ENCODE measurements around the gene WNK1. TPM values are rescaled to one million over a fixed set of nuclear protein-coding genes. Genes with fewer than 3 reads are reported as not detected.
A peak's percentile ranks its signal among the peaks of the same experiment; 100 is the strongest.
"Not testable (repeated sequence)": the region's sequence is repeated elsewhere in the genome, so short reads cannot be mapped to it uniquely, and the experiment has no call there.

Gene WNK1
- polyA plus RNA-seq, 4 donors, result 12.7 to 48.4 (median 20.2) TPM

GRCh38 chr12:779745-780734 lies 27.7 kb downstream of the WNK1 start:
- Histone ChIP-seq H3K9me3 (ENCODE audit: control insufficient read depth in 2 of 2, insufficient read depth in 1 of 2, low read depth in 1 of 2, low read length in 1 of 2) (no peaks in the 10 kb centered on the region), H3K36me3 (ENCODE audit: control insufficient read depth in 3 of 3, insufficient read depth in 2 of 3, low read depth in 1 of 3, low read length in 3 of 3) (peaks cover 0 to 4% (median 2%) of the 10 kb centered on the region in 3 donors), H3K4me3 (ENCODE audit: low read depth in 1 of 3, low read length in 3 of 3) (no peak overlapping the region), H3K27me3 (ENCODE audit: control insufficient read depth in 3 of 3, insufficient read depth in 3 of 3, low read length in 3 of 3) (no peaks in the 10 kb centered on the region), H3K27ac (ENCODE audit: low read depth in 1 of 3, low read length in 2 of 3) (no peak overlapping the region), H3K4me1 (ENCODE audit: control insufficient read depth in 3 of 3, insufficient read depth in 2 of 3, low read depth in 1 of 3, low read length in 2 of 3) (peaks cover 0 to 4% (median 0%) of the 10 kb centered on the region in 3 donors)
- DNase-seq (no peak), FAIRE-seq (no peak)
- WGBS, 3 donors, result 35 to 61% (median 54%) methylated on average over 4 of the region's 4 CpGs

GRCh38 chr12:780750-781379 lies 28.5 kb downstream of the WNK1 start:
- 72 to 77% (median 75%) methylated on average over 2 of the region's 2 CpGs for WGBS, 3 donors
- H3K27me3 ChIP-seq (ENCODE audit: control insufficient read depth in 3 of 3, insufficient read depth in 3 of 3, low read length in 3 of 3), result no peaks in the 10 kb centered on the region

GRCh38 chr12:785706-786105 lies 33.3 kb downstream of the WNK1 start:
- FAIRE-seq, result no peak
- DNase-seq, result no peak
- no peak overlapping the region for H3K27ac ChIP-seq (ENCODE audit: low read depth in 1 of 3, low read length in 2 of 3)
- no peaks in the 10 kb centered on the region for H3K27me3 ChIP-seq (ENCODE audit: control insufficient read depth in 3 of 3, insufficient read depth in 3 of 3, low read length in 3 of 3)
- H3K9me3 ChIP-seq (ENCODE audit: control insufficient read depth in 2 of 2, insufficient read depth in 1 of 2, low read depth in 1 of 2, low read length in 1 of 2), result no peaks in the 10 kb centered on the region
- peaks cover 0 to 4% (median 0%) of the 10 kb centered on the region in 3 donors for H3K36me3 ChIP-seq (ENCODE audit: control insufficient read depth in 3 of 3, insufficient read depth in 2 of 3, low read depth in 1 of 3, low read length in 3 of 3)
- WGBS, 3 donors, result 90 to 97% (median 96%) methylated on average over 2 of the region's 2 CpGs
- H3K4me1 ChIP-seq (ENCODE audit: control insufficient read depth in 3 of 3, insufficient read depth in 2 of 3, low read depth in 1 of 3, low read length in 2 of 3), result peaks cover 7 to 19% (median 10%) of the 10 kb centered on the region in 3 donors
- no peak overlapping the region for H3K4me3 ChIP-seq (ENCODE audit: low read depth in 1 of 3, low read length in 3 of 3)

More at GRCh38 chr12:780750-781379, 28.5 kb downstream of the WNK1 start:
- Histone ChIP-seq H3K9me3 (ENCODE audit: control insufficient read depth in 2 of 2, insufficient read depth in 1 of 2, low read depth in 1 of 2, low read length in 1 of 2) (no peaks in the 10 kb centered on the region), H3K36me3 (ENCODE audit: control insufficient read depth in 3 of 3, insufficient read depth in 2 of 3, low read depth in 1 of 3, low read length in 3 of 3) (peaks cover 0 to 4% (median 0%) of the 10 kb centered on the region in 3 donors), H3K27ac (ENCODE audit: low read depth in 1 of 3, low read length in 2 of 3) (no peak overlapping the region), H3K4me1 (ENCODE audit: control insufficient read depth in 3 of 3, insufficient read depth in 2 of 3, low read depth in 1 of 3, low read length in 2 of 3) (peaks cover 0 to 4% (median 0%) of the 10 kb centered on the region in 3 donors), H3K4me3 (ENCODE audit: low read depth in 1 of 3, low read length in 3 of 3) (no peak overlapping the region)
- DNase-seq, result no peak
- no peak for FAIRE-seq

DNA sequence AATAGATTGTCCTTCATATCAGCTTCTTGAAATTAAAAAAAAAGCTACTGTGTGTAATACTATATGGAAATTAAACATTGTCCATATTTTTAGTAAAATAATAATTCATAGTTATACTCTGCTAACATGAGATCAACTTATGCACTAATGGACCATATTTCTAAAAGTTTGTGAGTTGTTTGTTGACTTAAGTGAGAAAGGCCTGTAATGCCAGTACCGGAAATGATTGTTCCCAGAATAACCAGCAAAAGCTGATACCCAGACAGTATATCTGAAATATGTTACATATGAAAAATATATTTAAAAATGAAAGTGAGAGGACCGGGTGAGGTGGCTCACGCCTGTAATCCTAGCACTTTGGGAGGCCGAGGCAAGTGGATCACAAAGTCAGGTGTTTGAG lies 35.9 kb downstream of the WNK1 start:
- Histone ChIP-seq H3K27ac (ENCODE audit: low read depth in 1 of 3, low read length in 2 of 3) (peak overlapping the region in 2 of 3 donors; percentile 20 to 44), H3K9me3 (ENCODE audit: control insufficient read depth in 2 of 2, insufficient read depth in 1 of 2, low read depth in 1 of 2, low read length in 1 of 2) (no peaks in the 10 kb centered on the region), H3K27me3 (ENCODE audit: control insufficient read depth in 3 of 3, insufficient read depth in 3 of 3, low read length in 3 of 3) (no peaks in the 10 kb centered on the region), H3K4me3 (ENCODE audit: low read depth in 1 of 3, low read length in 3 of 3) (no peak overlapping the region), H3K4me1 (ENCODE audit: control insufficient read depth in 3 of 3, insufficient read depth in 2 of 3, low read depth in 1 of 3, low read length in 2 of 3) (peaks cover 7 to 19% (median 9%) of the 10 kb centered on the region in 3 donors), H3K36me3 (ENCODE audit: control insufficient read depth in 3 of 3, insufficient read depth in 2 of 3, low read depth in 1 of 3, low read length in 3 of 3) (no peaks in the 10 kb centered on the region)
- DNase-seq, result no peak
- 31 to 60% (median 53%) methylated on average over 4 of the region's 4 CpGs for WGBS, 3 donors
- FAIRE-seq, result no peak

DNA sequence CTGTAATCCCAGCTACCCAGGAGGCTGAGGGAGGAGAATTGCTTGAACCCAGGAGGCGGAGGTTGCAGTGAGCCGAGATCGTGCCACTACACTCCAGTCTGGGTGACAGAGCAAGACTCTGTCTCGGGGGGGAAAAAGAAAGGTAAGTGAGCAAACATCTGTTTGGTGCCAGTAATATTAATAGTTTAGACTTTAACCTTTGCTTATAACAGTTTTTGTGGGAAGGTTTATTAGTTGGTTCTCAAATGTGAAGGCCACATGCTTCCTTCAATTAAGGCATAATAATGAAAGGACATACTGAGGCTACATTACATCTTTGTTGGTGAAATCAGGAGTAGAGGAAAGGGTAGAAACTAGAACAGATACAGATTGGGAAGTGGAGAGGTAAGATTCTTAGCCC lies 36.4 kb downstream of the WNK1 start:
- 27 to 65% (median 50%) methylated on average over 4 of the region's 4 CpGs for WGBS, 3 donors
- Histone ChIP-seq H3K27ac (ENCODE audit: low read depth in 1 of 3, low read length in 2 of 3) (peak overlapping the region; percentile 20 to 62 (median 44)), H3K4me1 (ENCODE audit: control insufficient read depth in 3 of 3, insufficient read depth in 2 of 3, low read depth in 1 of 3, low read length in 2 of 3) (peaks cover 7 to 19% (median 9%) of the 10 kb centered on the region in 3 donors)
- H3K4me3 ChIP-seq (ENCODE audit: low read depth in 1 of 3, low read length in 3 of 3); H3K9me3 ChIP-seq (ENCODE audit: control insufficient read depth in 2 of 2, insufficient read depth in 1 of 2, low read depth in 1 of 2, low read length in 1 of 2); FAIRE-seq; H3K36me3 ChIP-seq (ENCODE audit: control insufficient read depth in 3 of 3, insufficient read depth in 2 of 3, low read depth in 1 of 3, low read length in 3 of 3); H3K27me3 ChIP-seq (ENCODE audit: control insufficient read depth in 3 of 3, insufficient read depth in 3 of 3, low read length in 3 of 3): not testable (repeated sequence)
- DNase-seq, result peak; percentile 32 to 64

DNA sequence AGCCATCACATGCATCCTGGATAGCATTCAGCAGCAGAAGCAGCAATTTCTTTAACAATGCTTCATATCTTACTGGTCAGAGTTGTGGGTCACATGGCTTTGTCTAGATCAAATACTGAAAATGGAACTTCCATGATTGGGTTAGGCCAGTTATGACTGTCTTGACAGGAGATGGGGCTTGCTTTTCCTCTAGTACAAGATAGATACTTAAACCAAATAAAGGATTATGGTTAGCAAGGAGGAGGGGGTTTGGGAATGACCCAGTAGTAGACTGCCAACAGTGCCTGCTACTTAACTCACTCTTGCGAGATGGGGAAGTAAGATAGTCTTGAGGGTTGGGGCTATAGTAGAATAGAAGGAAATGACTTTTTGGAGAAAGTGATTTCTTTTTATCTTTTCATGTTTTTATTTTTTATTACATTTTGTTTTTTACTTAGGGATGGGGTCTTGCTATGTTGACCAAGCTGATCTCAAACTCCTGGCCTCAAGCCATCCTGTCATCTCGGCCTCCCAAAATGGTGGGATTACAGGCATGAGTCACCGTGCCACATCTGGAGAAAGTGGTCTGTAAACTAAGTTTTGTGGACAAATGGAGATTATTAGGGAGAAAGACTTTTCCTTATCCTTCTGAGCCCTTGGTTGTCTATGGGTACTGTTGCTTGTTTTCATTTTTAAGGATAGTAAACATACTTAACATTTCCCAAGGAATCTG lies 37.6 kb downstream of the WNK1 start:
- DNase-seq (no peak), FAIRE-seq (no peak)
- Histone ChIP-seq H3K36me3 (ENCODE audit: control insufficient read depth in 3 of 3, insufficient read depth in 2 of 3, low read depth in 1 of 3, low read length in 3 of 3) (no peaks in the 10 kb centered on the region), H3K4me3 (ENCODE audit: low read depth in 1 of 3, low read length in 3 of 3) (no peak overlapping the region), H3K9me3 (ENCODE audit: control insufficient read depth in 2 of 2, insufficient read depth in 1 of 2, low read depth in 1 of 2, low read length in 1 of 2) (no peaks in the 10 kb centered on the region), H3K27ac (ENCODE audit: low read depth in 1 of 3, low read length in 2 of 3) (peak overlapping the region in 1 of 3 donors; percentile 62), H3K27me3 (ENCODE audit: control insufficient read depth in 3 of 3, insufficient read depth in 3 of 3, low read length in 3 of 3) (no peaks in the 10 kb centered on the region), H3K4me1 (ENCODE audit: control insufficient read depth in 3 of 3, insufficient read depth in 2 of 3, low read depth in 1 of 3, low read length in 2 of 3) (peaks cover 7 to 19% (median 9%) of the 10 kb centered on the region in 3 donors)
- WGBS, 3 donors, result 67 to 84% (median 82%) methylated on average over 3 of the region's 3 CpGs

GRCh38 chr12:790608-791007 lies 38.2 kb downstream of the WNK1 start:
- Histone ChIP-seq H3K27ac (ENCODE audit: low read depth in 1 of 3, low read length in 2 of 3) (no peak overlapping the region), H3K27me3 (ENCODE audit: control insufficient read depth in 3 of 3, insufficient read depth in 3 of 3, low read length in 3 of 3) (no peaks in the 10 kb centered on the region), H3K36me3 (ENCODE audit: control insufficient read depth in 3 of 3, insufficient read depth in 2 of 3, low read depth in 1 of 3, low read length in 3 of 3) (no peaks in the 10 kb centered on the region), H3K4me1 (ENCODE audit: control insufficient read depth in 3 of 3, insufficient read depth in 2 of 3, low read depth in 1 of 3, low read length in 2 of 3) (peaks cover 7 to 19% (median 9%) of the 10 kb centered on the region in 3 donors), H3K9me3 (ENCODE audit: control insufficient read depth in 2 of 2, insufficient read depth in 1 of 2, low read depth in 1 of 2, low read length in 1 of 2) (no peaks in the 10 kb centered on the region), H3K4me3 (ENCODE audit: low read depth in 1 of 3, low read length in 3 of 3) (no peak overlapping the region)
- WGBS, 3 donors, result 14 to 60% (median 54%) methylated on average over 1 of the region's 1 CpG
- FAIRE-seq (no peak), DNase-seq (no peak)

- FAIRE-seq (no peak), DNase-seq (no peak)
- Histone ChIP-seq H3K27me3 (ENCODE audit: control insufficient read depth in 3 of 3, insufficient read depth in 3 of 3, low read length in 3 of 3) (no peaks in the 10 kb centered on the region), H3K4me3 (ENCODE audit: low read depth in 1 of 3, low read length in 3 of 3) (no peak overlapping the region), H3K4me1 (ENCODE audit: control insufficient read depth in 3 of 3, insufficient read depth in 2 of 3, low read depth in 1 of 3, low read length in 2 of 3) (peaks cover 9 to 19% (median 9%) of the 10 kb centered on the region in 3 donors), H3K27ac (ENCODE audit: low read depth in 1 of 3, low read length in 2 of 3) (no peak overlapping the region), H3K36me3 (ENCODE audit: control insufficient read depth in 3 of 3, insufficient read depth in 2 of 3, low read depth in 1 of 3, low read length in 3 of 3) (peaks cover 0 to 2% (median 0%) of the 10 kb centered on the region in 3 donors), H3K9me3 (ENCODE audit: control insufficient read depth in 2 of 2, insufficient read depth in 1 of 2, low read depth in 1 of 2, low read length in 1 of 2) (no peaks in the 10 kb centered on the region)
- 83 to 87% (median 84%) methylated on average over 3 of the region's 3 CpGs for WGBS, 3 donors
Observed at GRCh38 chr12:793037-793436, 40.7 kb downstream of the WNK1 start.
